Cardiac septum (tissue), 1 donor: ENCODE results near the gene EHD1. TPM values are rescaled to one million over a fixed set of nuclear protein-coding genes. Genes with fewer than 3 reads are reported as not detected.

Source experiments
- DNase-seq: peaks from one replicate; pipeline ENCODE4 v3.0.0-alpha.2; 2020; ENCODE audit warnings: low spot score
- intact Hi-C: fragments of 100-400 bp; cut with DNase I; formaldehyde crosslinking; loops from one replicate; pipeline ENCODE4 v1.14.0; 2022
- total RNA-seq: library from RNA; stranded (reverse); fragmentation: NEBNext Ultra II Directional; extraction: Animal tissue kit (Norgen Biotek cat#: 25700); gene quantifications from one replicate; pipeline ENCODE4 v1.2.1, GENCODE V29; 2021
- donor health status: DM: no; HTN: no; CAD: no.

EHD1 gene
- total RNA-seq, 1 donor from 2014 or later, result 50.9 TPM

- no peak for DNase-seq
- intact Hi-C loops, result no loop called here
These were observed 13.7 kb downstream of the EHD1 start for GRCh38 chr11:64864473-64865285.

- DNase-seq, result no peak
- intact Hi-C loops, result no loop called here
These were observed 14.3 kb downstream of the EHD1 start for GRCh38 chr11:64864135-64864472.

- intact Hi-C loops, result no loop called here
- DNase-seq, result no peak
These were observed 14.9 kb downstream of the EHD1 start for GRCh38 chr11:64863391-64864060.

- intact Hi-C loops, result no loop called here
- no peak for DNase-seq
These were observed 15.4 kb downstream of the EHD1 start for GRCh38 chr11:64862987-64863390.

GRCh38 chr11:64861227-64861975 lies 17.0 kb downstream of the EHD1 start:
- DNase-seq, result no peak
- intact Hi-C loops, result no loop called here

GRCh38 chr11:64859542-64860414 lies 18.6 kb downstream of the EHD1 start:
- DNase-seq, result no peak

GRCh38 chr11:64858467-64859263 lies 19.8 kb downstream of the EHD1 start:
- peak; percentile 87 for DNase-seq
- intact Hi-C loops, result no loop called here

More at GRCh38 chr11:64859542-64860414, 18.6 kb downstream of the EHD1 start:
- intact Hi-C loops, result no loop called here

GRCh38 chr11:64857485-64857884 lies 20.9 kb downstream of the EHD1 start:
- intact Hi-C loops, result no loop called here

GRCh38 chr11:64856382-64857227 lies 21.8 kb downstream of the EHD1 start:
- intact Hi-C loops, result no loop called here
- DNase-seq, result peak; percentile 92

More at GRCh38 chr11:64857485-64857884, 20.9 kb downstream of the EHD1 start:
- no peak for DNase-seq

GRCh38 chr11:64855596-64856304 lies 22.7 kb downstream of the EHD1 start:
- DNase-seq, result no peak
- intact Hi-C loops, result loop anchor here (2.0 kb wide), 1 partner anchor 21 kb away; no protein-coding TSS in a partner anchor

- intact Hi-C loops, result loop anchor here (2.0 kb wide), 1 partner anchor 22 kb away; no protein-coding TSS in a partner anchor
- DNase-seq, result peak; percentile 95
These were observed 23.6 kb downstream of the EHD1 start for GRCh38 chr11:64854534-64855502.

- intact Hi-C loops, result loop anchor here (2.0 kb wide), 1 partner anchor 23 kb away; no protein-coding TSS in a partner anchor
- DNase-seq, result no peak
These were observed 24.3 kb downstream of the EHD1 start for GRCh38 chr11:64854157-64854533.

- DNase-seq, result no peak
- intact Hi-C loops, result loop anchor here (2.0 kb wide), 1 partner anchor 23 kb away; no protein-coding TSS in a partner anchor
These were observed 24.7 kb downstream of the EHD1 start for GRCh38 chr11:64853709-64854108.

- no peak for DNase-seq
- intact Hi-C loops, result no loop called here
These were observed 25.5 kb downstream of the EHD1 start for GRCh38 chr11:64852804-64853509.

- DNase-seq, result no peak
- intact Hi-C loops, result no loop called here
These were observed 26.5 kb downstream of the EHD1 start for GRCh38 chr11:64851831-64852351.
